AG09319 (cell line): ENCODE measurements around the gene SLC51A.
"Not testable (repeated sequence)": the region's sequence is repeated elsewhere in the genome, so short reads cannot be mapped to it uniquely, and the experiment has no call there.

Source experiments
- DNase-seq: peaks from one replicate; pipeline ENCODE4 v3.0.0-alpha.2; 2010; ENCODE audit warnings: low read depth; ENCODE audit errors: extremely low read depth
- CTCF ChIP-seq: IDR thresholded peaks from 2 replicates; pipeline ENCODE4 v1.5.1; 2011; ENCODE audit warnings: low read depth, mild to moderate bottlenecking, inconsistent platforms, low read length, moderate library complexity

SLC51A gene

GRCh38 chr3:196177567-196177966, 38.8 kb upstream of the SLC51A start:
- DNase-seq, result no peak
- TF ChIP-seq CTCF, result no peak

GRCh38 chr3:196177967-196178366, 38.4 kb upstream of the SLC51A start:
- no peak for TF ChIP-seq CTCF
- DNase-seq, result no peak

- DNase-seq, result no peak
- TF ChIP-seq CTCF, result no peak
Observed at GRCh38 chr3:196178993-196179379, 37.3 kb upstream of the SLC51A start.

- no peak for TF ChIP-seq CTCF
- no peak for DNase-seq
Observed at GRCh38 chr3:196179380-196180308, 36.7 kb upstream of the SLC51A start.

GRCh38 chr3:196180346-196180745, 36.0 kb upstream of the SLC51A start:
- DNase-seq, result no peak
- TF ChIP-seq CTCF, result no peak

GRCh38 chr3:196181127-196181546, 35.2 kb upstream of the SLC51A start:
- no peak for TF ChIP-seq CTCF
- no peak for DNase-seq

- not testable (repeated sequence) for DNase-seq
Observed at GRCh38 chr3:196184169-196184432, 32.2 kb upstream of the SLC51A start.

- no peak for DNase-seq
- no peak for TF ChIP-seq CTCF
Observed at GRCh38 chr3:196184881-196185280, 31.5 kb upstream of the SLC51A start.
